Right atrium auricular region (tissue), 2 donors: ENCODE results near the gene CREB5. TPM values are rescaled to one million over a fixed set of nuclear protein-coding genes. Genes with fewer than 3 reads are reported as not detected.

Source experiments
- DNase-seq: peaks from one replicate; pipeline ENCODE4 v3.0.0-alpha.2; 2019; ENCODE audit warnings: low spot score
- H3K27ac ChIP-seq, 2 donors: fragments of 200-600 bp; sonication (generic); 1 replicate in 1 of 2; 2 replicates in 1 of 2; pipeline ENCODE4 v1.5.1; 2016 to 2019
- H3K27me3 ChIP-seq, 2 donors: fragments of 200-600 bp; sonication (generic); one replicate each; pipeline versions ENCODE4 v1.5.1 to v1.6.0; 2017 to 2019
- H3K36me3 ChIP-seq: fragments of 200-600 bp; sonication (generic); one replicate; pipeline ENCODE4 v1.5.1; 2016
- H3K4me1 ChIP-seq, 2 donors: fragments of 200-600 bp; sonication (generic); one replicate each; pipeline versions ENCODE4 v1.5.1 to v1.6.0; 2017 to 2019
- H3K4me3 ChIP-seq, 2 donors: fragments of 200-600 bp; sonication (generic); 1 replicate in 1 of 2; 2 replicates in 1 of 2; pipeline ENCODE4 v1.5.1; 2017 to 2019; ENCODE audit warnings: mild to moderate bottlenecking in 1 of 2, moderate library complexity in 1 of 2
- H3K9me3 ChIP-seq, 2 donors: fragments of 200-600 bp; sonication (generic); one replicate each; pipeline ENCODE4 v1.5.1; 2019
- CTCF ChIP-seq, 2 donors: fragments of 200-600 bp; sonication (generic); IDR thresholded peaks; one replicate each; pipeline ENCODE4 v1.5.1; 2019; ENCODE audit warnings: antibody characterized with exemption in 2 of 2
- total RNA-seq, 2 donors: library from RNA; depleted of rRNA; stranded (reverse); fragments of >200 nt; gene quantifications; one replicate each; pipeline ENCODE4 v1.1.0, GENCODE V29; 2016

The CREB5 gene
- total RNA-seq, 2 donors from 2014 or later = 10.5 to 20.8 TPM

- H3K4me3 ChIP-seq = no peak overlapping the region
- no peak for DNase-seq
- H3K9me3 ChIP-seq = no peaks in the 10 kb centered on the region
- H3K27me3 ChIP-seq = no peaks in the 10 kb centered on the region
- no peak overlapping the region for H3K27ac ChIP-seq
- no peak for TF ChIP-seq CTCF (IDR thresholded peaks at IDR 0.05)
- no peaks in the 10 kb centered on the region for H3K36me3 ChIP-seq
- no peaks in the 10 kb centered on the region for H3K4me1 ChIP-seq
Measured at GRCh38 chr7:28832669-28833068, 420.4 kb downstream of the CREB5 start.

GRCh38 chr7:28835800-28836199 is 423.5 kb downstream of the CREB5 start:
- no peak overlapping the region for H3K27ac ChIP-seq
- no peak for DNase-seq
- no peak for TF ChIP-seq CTCF (IDR thresholded peaks at IDR 0.05)

DNA sequence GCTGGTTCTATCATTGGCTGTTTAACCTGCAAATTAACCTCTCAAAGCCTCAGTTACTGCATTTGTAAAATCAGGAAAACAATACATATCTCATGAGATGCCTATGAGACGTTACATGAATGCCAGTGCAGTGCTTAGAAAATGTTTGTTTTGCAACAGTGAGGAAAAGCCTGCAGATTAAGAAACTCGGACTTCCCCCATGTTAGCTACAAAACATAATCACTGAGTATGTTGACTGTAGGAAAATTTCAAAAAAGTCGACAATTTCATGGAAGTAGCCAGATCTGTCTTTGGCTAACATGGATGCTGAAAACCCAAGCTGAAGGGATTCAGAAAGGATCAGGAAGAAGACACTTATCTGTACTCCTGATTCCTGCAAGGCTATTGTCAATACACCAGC is 424.4 kb downstream of the CREB5 start:
- no peak for TF ChIP-seq CTCF (IDR thresholded peaks at IDR 0.05)
- H3K4me3 ChIP-seq = no peak overlapping the region
- no peaks in the 10 kb centered on the region for H3K4me1 ChIP-seq
- no peaks in the 10 kb centered on the region for H3K9me3 ChIP-seq
- no peaks in the 10 kb centered on the region for H3K36me3 ChIP-seq
- no peaks in the 10 kb centered on the region for H3K27me3 ChIP-seq
- DNase-seq = no peak
- no peak overlapping the region for H3K27ac ChIP-seq

More at GRCh38 chr7:28835800-28836199, 423.5 kb downstream of the CREB5 start:
- no peaks in the 10 kb centered on the region for H3K36me3 ChIP-seq
- no peak overlapping the region for H3K4me3 ChIP-seq
- no peaks in the 10 kb centered on the region for H3K9me3 ChIP-seq
- H3K4me1 ChIP-seq = no peaks in the 10 kb centered on the region
- no peaks in the 10 kb centered on the region for H3K27me3 ChIP-seq

DNA sequence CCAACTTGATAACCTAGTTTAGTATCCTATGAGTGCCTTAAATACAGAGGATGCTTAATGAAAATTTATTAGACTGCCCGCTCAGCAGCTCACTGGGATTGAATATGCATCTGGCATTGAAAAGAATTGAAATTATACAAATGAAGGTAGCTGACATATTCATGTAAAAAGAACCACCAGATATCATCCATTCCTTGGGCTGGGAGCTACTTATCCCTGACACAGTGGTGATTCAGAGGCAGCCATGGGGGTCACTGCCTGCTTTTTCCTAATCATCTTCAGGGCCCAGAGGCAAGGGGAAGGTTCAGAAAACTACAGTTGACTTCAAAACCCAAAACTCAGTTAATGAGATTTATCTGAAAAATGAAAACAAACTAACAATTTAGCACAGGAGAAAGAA is 424.9 kb downstream of the CREB5 start:
- DNase-seq = no peak

DNA sequence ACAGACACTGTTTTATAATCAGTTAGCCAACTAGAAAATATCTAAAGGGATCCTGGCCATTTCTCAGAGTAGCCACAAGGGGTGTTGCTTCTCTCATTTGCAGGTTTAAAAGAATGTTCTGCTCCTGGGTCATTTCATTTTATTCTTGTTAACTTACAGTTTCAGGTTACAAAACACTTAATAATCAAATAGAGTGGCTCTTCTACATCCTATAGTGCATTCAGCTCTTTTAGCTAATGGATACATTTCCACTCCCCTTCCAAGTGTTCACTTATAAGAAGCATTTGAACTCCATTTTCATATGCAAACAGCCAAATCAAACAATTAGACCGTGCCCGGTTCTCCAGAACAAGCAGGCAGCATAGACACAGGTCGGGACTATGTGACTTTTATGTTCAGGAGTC is 428.3 kb downstream of the CREB5 start:
- Histone ChIP-seq H3K27ac (no peak overlapping the region), H3K4me3 (no peak overlapping the region), H3K9me3 (no peaks in the 10 kb centered on the region), H3K4me1 (peaks cover 0 to 8% of the 10 kb centered on the region in 2 donors), H3K36me3 (no peaks in the 10 kb centered on the region), H3K27me3 (no peaks in the 10 kb centered on the region)
- no peak for DNase-seq
- peak in 1 of 2 donors; percentile 53 for TF ChIP-seq CTCF (IDR thresholded peaks at IDR 0.05)

More for the DNA sequence above, 424.9 kb downstream of the CREB5 start:
- Histone ChIP-seq H3K4me3 (no peak overlapping the region), H3K4me1 (peaks cover 0 to 4% of the 10 kb centered on the region in 2 donors), H3K27ac (no peak overlapping the region), H3K36me3 (no peaks in the 10 kb centered on the region), H3K27me3 (no peaks in the 10 kb centered on the region), H3K9me3 (no peaks in the 10 kb centered on the region)
- no peak for TF ChIP-seq CTCF (IDR thresholded peaks at IDR 0.05)

GRCh38 chr7:28841766-28842165 is 429.4 kb downstream of the CREB5 start:
- no peak for TF ChIP-seq CTCF (IDR thresholded peaks at IDR 0.05)
- H3K27me3 ChIP-seq = no peaks in the 10 kb centered on the region

More at GRCh38 chr7:28841766-28842165, 429.4 kb downstream of the CREB5 start:
- Histone ChIP-seq H3K36me3 (no peaks in the 10 kb centered on the region), H3K9me3 (no peaks in the 10 kb centered on the region), H3K4me3 (no peak overlapping the region), H3K4me1 (peaks cover 0 to 8% of the 10 kb centered on the region in 2 donors), H3K27ac (no peak overlapping the region)
- DNase-seq = no peak
